Effector CD8-positive, alpha-beta T cell (primary cell): ENCODE data around the gene ANAPC16.
"Not testable (repeated sequence)": the region's sequence is repeated elsewhere in the genome, so short reads cannot be mapped to it uniquely, and the experiment has no call there.

ENCODE experiments used
- DNase-seq: peaks from one replicate; lab custom pipeline; 2025; lab: John Stamatoyannopoulos, UW

ANAPC16 gene

DNA sequence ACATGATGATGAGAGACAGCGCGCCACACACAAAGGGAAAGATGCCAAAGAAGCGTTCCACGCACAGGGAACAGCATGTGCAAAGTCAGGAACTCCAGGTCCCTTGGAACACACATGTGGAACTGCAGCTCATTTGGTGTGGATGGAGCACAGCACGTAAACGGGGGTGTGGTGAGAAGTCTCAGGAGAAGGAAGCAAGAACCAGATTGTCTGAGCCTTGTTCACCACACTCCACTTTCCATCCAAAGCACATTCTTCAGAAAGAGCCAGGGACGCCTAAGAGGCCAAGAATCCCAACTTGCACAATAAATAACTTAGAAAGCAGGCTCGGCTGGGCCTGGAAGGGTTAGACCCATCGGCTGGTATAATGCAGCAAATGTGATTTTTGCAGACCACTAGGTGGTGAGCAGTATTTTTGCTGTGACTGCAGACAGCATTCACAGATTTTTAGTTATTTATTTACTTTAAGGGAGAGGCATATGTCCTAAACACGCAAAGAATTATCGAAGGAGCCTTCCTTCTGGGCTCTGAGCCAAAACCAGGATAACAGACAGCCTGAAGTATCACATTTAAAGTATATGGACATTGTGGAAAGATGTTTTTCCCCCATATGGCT lies 28.1 kb downstream of the ANAPC16 start:
- no peak for DNase-seq

GRCh38 chr10:72244573-72245038 lies 28.8 kb downstream of the ANAPC16 start:
- no peak for DNase-seq

DNA sequence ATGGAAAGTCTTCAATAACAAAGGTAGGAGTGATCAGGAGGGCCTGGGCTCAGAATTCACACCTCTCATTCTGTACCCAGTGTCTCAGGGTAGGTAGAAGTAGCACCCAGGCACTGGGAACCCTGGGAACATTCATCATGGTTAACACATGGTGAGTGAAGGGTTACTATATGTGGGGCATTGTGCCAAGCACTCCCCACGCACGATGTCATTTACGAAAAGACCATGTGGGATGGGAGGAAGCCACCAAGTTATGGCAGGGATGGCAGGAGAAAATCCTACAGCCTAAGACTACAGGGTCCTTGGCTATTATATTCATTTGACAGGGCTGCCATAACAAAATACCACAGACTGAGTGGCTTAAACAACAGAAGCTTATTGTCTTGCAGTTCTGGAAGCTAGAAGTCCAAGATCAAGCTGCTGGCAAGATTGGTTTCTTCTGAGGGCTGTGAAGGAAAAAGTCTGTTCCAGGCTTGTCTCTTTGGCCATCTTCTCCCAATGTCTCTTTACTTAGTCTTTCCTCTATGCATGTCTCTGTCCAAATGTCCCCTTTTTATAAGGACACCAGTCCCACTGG lies 30.2 kb downstream of the ANAPC16 start:
- DNase-seq: no peak

DNA sequence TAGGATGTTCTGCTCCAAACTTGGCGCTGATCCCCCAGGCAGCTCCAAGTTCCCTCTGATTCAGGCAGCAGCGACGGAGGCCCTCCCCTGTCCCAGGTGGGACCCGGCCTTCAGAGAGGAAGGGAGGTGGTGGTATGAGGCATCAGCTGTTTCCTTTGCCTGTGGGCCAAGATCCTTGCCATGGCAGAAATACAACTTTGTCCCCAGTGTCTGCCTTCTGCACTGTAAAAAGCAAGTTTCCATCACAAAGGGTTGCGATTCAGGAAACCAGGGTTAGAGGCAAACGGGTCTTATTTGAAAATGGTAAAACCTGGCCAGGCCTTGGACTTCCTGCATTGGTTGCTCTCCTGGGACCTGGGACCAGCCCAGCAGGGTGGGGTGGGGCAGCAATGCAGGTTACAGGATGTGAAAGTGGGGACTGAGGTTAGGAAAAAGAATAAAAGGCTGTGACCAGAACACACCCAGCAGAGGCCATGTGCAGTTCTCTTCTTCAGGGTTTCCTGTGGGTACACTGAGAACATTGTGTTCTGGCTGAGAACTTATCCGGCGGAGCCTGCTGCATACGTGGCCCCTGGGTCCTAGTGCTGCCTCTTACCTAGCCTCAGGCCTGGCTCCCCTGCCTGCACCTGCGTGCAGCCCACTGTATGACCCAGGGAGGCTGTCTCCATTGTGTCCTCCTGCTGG lies 32.8 kb downstream of the ANAPC16 start:
- DNase-seq: peak; percentile 34

DNA sequence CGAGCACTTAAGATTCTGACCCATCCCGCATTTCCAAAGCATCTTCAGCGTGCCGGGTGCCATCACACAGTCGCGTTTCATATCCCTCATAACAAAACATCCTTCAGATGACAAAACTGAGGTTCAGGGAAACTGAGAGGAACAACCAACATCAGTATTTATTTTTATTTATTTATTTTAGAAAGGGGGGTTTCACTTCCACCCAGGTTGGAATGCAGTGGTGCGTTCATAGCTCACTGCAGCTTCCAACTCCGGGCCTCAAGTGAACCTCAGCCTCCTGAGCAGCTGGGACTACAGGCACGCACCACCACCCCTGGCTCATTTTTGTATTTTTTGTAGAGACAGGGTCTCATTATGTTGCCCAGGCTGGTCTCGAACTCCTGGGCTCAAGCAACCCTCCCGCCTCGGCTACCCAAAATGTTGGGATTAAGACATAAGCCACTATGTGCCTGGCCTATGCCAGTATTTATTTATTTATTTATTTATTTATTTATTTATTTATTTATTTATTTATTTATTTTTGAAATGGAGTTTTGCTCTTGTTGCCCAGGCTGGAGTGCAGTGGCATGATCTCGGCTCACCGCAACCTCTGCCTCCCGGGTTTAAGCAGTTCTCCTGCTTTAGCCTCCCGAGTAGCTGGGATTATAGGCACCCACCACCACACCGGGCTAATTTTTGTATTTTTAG lies 33.5 kb downstream of the ANAPC16 start:
- not testable (repeated sequence) for DNase-seq

GRCh38 chr10:72250666-72251065 lies 34.9 kb downstream of the ANAPC16 start:
- DNase-seq: no peak

DNA sequence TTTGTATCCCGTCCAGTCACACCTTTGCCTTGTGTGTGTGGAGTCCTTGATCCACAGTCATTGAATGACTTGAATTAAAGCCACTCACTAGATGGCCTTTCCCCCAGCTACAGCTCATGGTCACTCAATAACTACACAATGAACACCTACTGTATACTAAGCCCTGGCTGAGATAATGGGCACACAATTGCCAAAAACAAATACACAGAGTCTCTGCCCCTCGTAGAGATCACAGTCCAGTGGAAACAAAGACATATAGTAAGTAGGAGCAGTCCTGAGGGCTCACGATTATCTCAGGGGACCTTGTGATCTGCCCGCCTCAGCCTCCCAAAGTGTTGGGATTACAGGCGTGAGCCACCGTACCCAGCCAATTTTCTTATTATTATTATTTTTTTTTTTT lies 35.8 kb downstream of the ANAPC16 start:
- DNase-seq: no peak

DNA sequence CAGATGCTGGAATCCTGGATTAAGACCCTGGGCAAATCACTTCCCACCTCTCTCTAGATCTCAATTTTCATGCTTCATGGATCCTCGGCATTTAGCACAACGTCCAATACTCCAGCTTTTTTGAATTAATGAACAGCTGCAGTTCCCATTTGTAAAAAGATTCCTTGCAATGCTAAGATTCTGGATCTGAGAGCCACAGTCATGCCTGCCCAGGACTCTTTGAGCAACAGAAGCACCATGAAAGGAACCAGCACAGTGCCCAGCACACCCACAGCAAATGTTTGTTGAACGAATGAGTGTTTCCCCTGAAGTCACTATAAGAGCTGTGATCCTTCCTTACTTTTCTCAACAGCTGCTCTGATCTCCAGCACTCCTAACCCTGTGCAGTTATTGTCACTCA lies 37.2 kb downstream of the ANAPC16 start:
- DNase-seq: no peak

- DNase-seq: no peak
Measured at GRCh38 chr10:72253578-72253977, 37.8 kb downstream of the ANAPC16 start.

DNA sequence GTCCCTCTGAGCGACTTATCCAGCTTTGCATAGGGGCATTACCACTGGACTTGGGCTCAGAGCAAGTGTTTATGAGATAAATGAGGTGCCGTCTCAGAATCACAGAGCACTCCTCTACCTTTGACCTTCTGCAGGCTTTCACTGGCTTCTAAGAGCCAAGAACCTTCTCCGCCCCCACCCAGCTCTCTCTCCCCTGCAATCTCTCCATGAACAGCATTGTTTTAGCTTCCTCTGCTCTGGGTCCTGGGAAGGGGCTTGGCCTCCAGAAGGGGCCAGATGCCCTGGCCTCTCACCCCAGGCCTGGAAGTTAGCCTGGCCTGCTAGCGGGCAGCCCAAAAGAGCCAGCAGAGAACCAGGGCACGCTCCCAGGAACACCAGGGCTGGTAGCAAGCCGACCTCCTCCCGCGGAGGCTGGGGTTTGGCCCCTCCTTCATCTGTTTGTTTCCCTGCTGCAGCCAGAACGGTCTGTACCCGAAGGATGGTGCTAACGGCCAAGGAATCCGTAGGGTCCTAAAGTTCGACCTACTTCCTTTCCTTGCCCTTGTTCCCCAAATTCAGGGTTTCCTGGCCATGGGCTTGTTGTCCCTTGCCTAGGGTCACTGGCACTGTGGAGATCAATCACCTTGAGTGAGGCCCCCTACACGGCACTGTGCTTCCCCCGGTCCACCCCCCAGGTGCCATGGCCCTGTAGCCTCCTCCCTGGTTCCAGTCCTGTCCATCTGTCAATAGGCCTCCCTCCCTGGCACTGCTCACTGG lies 39.2 kb downstream of the ANAPC16 start:
- DNase-seq: peak; percentile 7

- DNase-seq: no peak
Measured at GRCh38 chr10:72255977-72256729, 40.3 kb downstream of the ANAPC16 start.

- DNase-seq: no peak
Measured at GRCh38 chr10:72257051-72257892, 41.5 kb downstream of the ANAPC16 start.

DNA sequence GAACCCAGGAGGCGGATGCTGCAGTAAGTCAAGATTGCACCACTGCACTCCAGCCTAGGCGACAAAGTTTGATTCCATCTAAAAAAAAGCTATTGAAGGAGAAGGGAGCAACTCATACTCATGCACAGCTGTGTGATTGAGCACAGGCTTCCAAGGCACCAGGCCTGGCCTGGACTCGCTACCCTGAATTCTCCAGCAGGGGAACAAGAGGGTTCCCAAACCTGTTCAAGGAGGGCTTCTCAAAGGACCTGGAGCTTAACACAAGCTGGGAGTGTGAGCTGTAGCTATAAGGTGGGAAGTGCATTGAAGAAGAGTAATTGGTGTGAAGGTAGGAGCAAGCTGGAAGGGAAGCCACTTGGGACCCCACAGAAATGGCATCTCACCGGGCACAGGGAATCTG lies 42.8 kb downstream of the ANAPC16 start:
- DNase-seq: no peak

DNA sequence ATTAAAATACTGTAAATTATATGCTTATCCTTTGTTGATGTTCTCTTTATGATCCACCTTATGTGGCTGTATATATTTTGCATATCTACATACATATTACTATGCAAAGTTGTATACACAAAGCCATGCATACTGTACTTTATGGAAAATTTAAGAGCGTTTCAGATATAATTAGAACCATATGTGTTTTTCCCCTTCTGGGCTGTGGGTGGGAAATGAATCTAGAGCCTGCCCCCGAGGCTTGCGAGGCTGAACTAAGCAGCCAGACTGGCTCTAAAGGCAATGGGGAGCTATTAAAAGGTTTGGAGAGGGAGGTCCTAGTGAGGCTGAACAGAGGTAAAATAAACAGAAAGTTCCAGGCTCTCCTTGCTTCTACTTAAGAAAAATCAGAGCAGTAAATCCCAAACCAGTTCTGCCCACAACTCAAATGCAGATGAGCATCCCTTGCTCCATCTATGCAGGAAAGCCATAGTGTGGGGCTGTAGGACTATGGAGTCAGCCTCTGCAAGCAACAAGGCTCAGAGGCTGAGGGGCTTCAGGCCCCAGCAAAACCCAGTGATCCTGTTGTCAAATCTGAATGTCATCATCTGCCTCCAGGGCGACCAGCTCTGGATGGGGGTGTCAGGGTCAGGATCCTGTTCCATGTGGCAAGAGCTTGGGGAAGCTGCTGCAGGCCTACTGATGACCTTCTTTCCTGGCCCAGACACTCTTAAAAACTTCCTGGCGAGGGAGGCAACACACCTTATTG lies 43.9 kb downstream of the ANAPC16 start:
- DNase-seq: no peak

GRCh38 chr10:72260239-72260975 lies 44.6 kb downstream of the ANAPC16 start:
- peak; percentile 64 for DNase-seq

DNA sequence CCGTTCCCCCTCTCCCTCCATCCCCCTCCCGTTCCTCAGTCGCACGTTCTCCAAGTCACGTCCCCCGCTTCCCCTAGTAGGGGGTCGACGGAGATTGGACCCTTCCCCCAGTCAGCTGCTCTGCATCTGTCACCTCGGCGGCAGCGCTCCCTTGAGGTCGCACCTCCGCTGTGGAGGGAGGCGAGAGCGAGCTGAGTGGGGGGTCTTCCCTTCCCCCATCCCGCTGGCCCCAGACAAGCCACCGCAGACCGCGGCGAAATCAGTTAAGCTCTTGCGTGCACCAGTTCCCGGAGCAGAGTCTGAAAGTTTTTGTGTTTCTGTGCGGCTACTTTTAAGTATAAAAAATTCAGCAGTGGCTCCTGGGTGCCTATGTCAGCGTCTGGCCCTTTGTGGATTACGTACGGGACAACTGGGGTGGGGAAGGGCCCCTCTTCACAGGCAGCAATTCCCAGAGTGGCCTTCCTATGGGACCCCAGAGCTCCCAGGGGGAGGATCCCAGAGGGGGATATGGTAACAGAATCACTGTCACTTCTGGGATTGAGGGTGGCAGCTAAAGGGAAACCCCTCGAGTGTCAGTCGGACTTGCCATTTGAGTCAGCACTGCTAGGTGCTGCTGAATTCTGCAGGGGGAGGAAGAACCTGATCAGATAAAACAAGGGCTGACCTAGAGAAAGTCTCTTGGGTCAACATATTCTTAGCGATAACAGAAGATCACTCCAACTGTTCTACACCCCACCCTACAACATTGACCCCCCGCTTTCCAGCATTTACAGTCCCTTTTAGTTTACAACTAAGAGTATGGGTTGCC lies 45.4 kb downstream of the ANAPC16 start:
- peak; percentile 53 for DNase-seq

GRCh38 chr10:72261784-72262404 lies 46.1 kb downstream of the ANAPC16 start:
- no peak for DNase-seq
